ENCODE measurements around the gene PRXL2A.

DNA sequence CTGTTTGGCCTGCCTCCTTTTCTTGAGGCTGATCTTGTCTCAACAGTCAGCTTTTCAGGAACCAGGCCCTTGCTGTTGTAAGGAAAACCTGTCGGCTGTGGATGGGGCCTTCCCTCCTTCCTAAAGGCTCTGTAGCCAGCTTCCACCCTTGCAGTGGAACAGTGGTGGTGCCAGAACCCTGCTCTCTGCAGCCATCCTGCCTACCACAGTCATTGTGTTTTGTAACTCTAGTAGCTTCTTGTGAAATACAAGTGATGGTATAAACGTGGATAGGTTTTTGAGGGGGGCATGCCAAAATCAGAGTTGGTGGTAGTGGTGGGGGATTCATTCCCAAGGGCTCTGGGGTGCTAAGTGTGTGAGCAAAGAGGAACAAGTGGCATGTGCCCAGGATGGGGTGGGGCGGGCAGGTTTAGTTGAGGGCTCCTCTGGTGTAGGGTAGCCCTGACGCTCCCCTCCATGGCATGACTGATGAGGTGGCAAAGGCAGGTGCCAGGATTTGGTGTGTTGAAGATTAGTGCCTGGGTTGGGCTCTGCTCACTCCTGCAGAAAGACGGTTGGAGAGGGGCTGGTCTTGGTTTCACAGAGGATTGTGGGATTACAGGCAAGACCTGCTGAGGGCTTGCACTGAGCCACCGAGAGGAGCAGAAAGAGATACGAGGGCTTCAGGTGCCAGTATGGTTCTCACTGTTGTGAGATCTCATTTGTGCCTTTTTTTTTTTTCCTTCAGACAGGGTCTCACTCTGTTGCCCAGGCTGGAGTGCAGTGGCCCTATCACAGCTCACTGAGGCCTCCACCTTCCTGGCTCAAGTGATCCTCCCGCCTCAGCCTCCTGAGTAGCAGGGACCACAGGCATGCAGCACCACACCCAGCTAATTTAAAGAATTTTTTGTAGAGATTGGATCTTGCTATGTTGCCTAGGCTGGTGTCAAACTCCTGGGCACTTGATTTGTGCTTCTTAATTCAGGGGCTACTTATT, 53.1 kb downstream of the PRXL2A start:
- TF ChIP-seq, protein P1, sequence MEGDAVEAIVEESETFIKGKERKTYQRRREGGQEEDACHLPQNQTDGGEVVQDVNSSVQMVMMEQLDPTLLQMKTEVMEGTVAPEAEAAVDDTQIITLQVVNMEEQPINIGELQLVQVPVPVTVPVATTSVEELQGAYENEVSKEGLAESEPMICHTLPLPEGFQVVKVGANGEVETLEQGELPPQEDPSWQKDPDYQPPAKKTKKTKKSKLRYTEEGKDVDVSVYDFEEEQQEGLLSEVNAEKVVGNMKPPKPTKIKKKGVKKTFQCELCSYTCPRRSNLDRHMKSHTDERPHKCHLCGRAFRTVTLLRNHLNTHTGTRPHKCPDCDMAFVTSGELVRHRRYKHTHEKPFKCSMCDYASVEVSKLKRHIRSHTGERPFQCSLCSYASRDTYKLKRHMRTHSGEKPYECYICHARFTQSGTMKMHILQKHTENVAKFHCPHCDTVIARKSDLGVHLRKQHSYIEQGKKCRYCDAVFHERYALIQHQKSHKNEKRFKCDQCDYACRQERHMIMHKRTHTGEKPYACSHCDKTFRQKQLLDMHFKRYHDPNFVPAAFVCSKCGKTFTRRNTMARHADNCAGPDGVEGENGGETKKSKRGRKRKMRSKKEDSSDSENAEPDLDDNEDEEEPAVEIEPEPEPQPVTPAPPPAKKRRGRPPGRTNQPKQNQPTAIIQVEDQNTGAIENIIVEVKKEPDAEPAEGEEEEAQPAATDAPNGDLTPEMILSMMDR (IDR thresholded peaks at IDR 0.05; ENCODE audit: insufficient read depth, low read depth, low read length), result no peak
- TF ChIP-seq EZH2 (IDR thresholded peaks at IDR 0.05; ENCODE audit: insufficient read depth, low read length), result no peak
